HepG2 (cell line): ENCODE measurements around the gene TLCD3A. TPM values are rescaled to one million over a fixed set of nuclear protein-coding genes. Genes with fewer than 3 reads are reported as not detected.
A peak's percentile ranks its signal among the peaks of the same experiment; 100 is the strongest.

Source experiments
- HMG20B ChIP-seq: conservative IDR thresholded peaks from 2 replicates; pipeline ENCODE4 v1.6.1; 2016; ENCODE audit warnings: missing genetic modification reagents, missing compliant biosample characterization
- KDM5A ChIP-seq: fragments of 200-600 bp; sonication (generic); IDR thresholded peaks from 2 replicates; pipeline ENCODE4 v1.7.0; 2018; ENCODE audit warnings: antibody characterized with exemption, mild to moderate bottlenecking, low read length, borderline replicate concordance
- KLF13 ChIP-seq: sonication (generic); formaldehyde crosslinking; IDR thresholded peaks from 2 replicates; pipeline ENCODE4 v1.4.0; 2020; ENCODE audit warnings: mild to moderate bottlenecking, missing genetic modification reagents
- KLF16 ChIP-seq, 2 experiments: sonication (generic) in 1 of 2; formaldehyde crosslinking in 1 of 2; IDR thresholded peaks; 2 replicates each; pipeline versions ENCODE4 v1.6.1 to v1.8.0; 2016 to 2023; ENCODE audit warnings: missing genetic modification reagents in 2 of 2, missing compliant biosample characterization in 1 of 2
- NPAS2 ChIP-seq: sonication (generic); formaldehyde crosslinking; IDR thresholded peaks from 2 replicates; pipeline ENCODE4 v1.8.0; 2022; ENCODE audit warnings: mild to moderate bottlenecking, missing genetic modification reagents, borderline replicate concordance
- PAXIP1 ChIP-seq: sonication (generic); formaldehyde crosslinking; conservative IDR thresholded peaks from 2 replicates; pipeline ENCODE4 v1.4.0; 2020; ENCODE audit warnings: mild to moderate bottlenecking, missing genetic modification reagents, moderate library complexity
- SNAPC4 ChIP-seq: sonication (generic); formaldehyde crosslinking; IDR thresholded peaks from 2 replicates; pipeline ENCODE4 v1.4.0; 2020; ENCODE audit warnings: mild to moderate bottlenecking, missing genetic modification reagents
- SOX13 ChIP-seq, 3 experiments: fragments of 450-650 bp in 1 of 3; sonication (generic) in 1 of 3; formaldehyde crosslinking in 1 of 3; IDR thresholded peaks in 2 of 3; conservative IDR thresholded peaks in 1 of 3; 2 replicates each; pipeline versions ENCODE4 v1.5.0 to v1.6.1; 2016 to 2020; ENCODE audit warnings: antibody characterized with exemption in 1 of 3, mild to moderate bottlenecking in 1 of 3, missing compliant biosample characterization in 1 of 3, missing genetic modification reagents in 1 of 3, moderate library complexity in 1 of 3
- TARDBP ChIP-seq: sonication (generic); formaldehyde crosslinking; IDR thresholded peaks from 2 replicates; pipeline ENCODE4 v1.8.0; 2022; ENCODE audit warnings: mild to moderate bottlenecking, missing genetic modification reagents
- ZNF3 ChIP-seq: IDR thresholded peaks from 2 replicates; pipeline ENCODE4 v1.7.0; 2017; ENCODE audit warnings: inconsistent platforms
- ZSCAN22 ChIP-seq: sonication (generic); formaldehyde crosslinking; IDR thresholded peaks from 2 replicates; pipeline ENCODE4 v1.4.0; 2020; ENCODE audit warnings: mild to moderate bottlenecking, missing genetic modification reagents
- polyA plus RNA-seq, 8 experiments: library from polyadenylated mRNA; depleted of rRNA in 3 of 8; stranded (reverse) in 7 of 8; unstranded in 1 of 8; fragments of >200 nt; fragmentation: Illumina TruSeq in 4 of 8; extraction: Trizol in 4 of 8; gene quantifications; 2 replicates each; pipeline versions ENCODE4 v1.2.1 to v1.2.3, GENCODE V29; 2011 to 2016; ENCODE audit warnings: low read depth in 4 of 8, missing spikeins in 1 of 8, mixed read lengths in 1 of 8; ENCODE audit not compliant: insufficient read depth in 1 of 8
- total RNA-seq, 5 experiments: library from RNA; depleted of rRNA; stranded (reverse); fragments of >200 nt; fragmentation: Illumina TruSeq; extraction: Trizol; gene quantifications; 2 replicates each; pipeline ENCODE4 v1.2.3, GENCODE V29; 2016; ENCODE audit warnings: low read depth in 1 of 5
- TF ChIP-seq, protein P1 (sequence below): IDR thresholded peaks from 2 replicates; pipeline ENCODE4 v1.6.1; 2016; ENCODE audit warnings: low read depth, missing genetic modification reagents, missing compliant biosample characterization

The TLCD3A gene
- total and polyA plus RNA-seq, 2 of the 13 experiments (the other 11 are each of a cell fraction or from before 2014, with no cell fraction given) = 25.2 to 46.6 TPM

DNA sequence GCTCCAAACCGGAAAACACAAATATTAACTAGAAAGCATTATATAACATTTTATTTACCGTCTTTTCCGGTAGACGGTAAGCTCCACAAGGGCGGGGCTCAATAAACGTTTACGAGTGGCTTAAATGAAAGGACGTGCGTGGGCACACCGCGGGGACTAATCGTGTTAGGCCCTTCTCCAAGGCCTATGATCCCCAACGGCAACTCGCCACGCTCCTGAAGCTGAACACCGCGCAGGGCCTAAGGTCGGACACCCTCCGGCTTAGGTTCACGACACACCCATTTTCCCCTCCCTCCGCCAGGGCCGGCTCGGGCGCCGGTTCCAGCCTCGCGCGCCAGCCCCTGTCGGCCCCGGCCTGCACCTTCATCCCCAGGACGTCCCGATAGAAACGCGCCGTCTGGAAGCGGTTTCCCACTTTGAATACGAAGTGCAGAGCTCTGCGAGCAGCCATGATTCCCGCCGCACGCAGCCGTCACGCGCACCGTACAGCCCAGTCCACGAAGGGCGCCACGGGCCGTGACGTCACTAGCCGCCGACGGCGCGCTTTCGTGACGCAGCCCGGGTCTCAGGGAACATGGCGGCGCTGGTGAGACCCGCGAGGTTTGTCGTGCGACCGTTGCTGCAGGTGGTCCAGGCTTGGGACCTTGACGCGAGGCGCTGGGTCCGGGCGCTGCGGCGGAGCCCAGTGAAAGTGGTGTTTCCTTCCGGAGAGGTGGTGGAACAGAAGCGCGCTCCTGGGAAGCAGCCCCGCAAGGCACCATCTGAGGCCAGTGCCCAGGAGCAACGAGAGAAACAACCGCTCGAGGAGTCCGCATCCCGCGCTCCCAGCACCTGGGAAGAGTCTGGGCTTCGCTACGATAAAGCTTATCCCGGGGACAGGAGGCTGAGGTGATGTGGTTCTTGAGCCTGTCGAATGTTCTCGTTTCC is 49.7 kb downstream of the TLCD3A start, which contains the start of the genes GLOD4 and MRM3 (continued):
- TF ChIP-seq PAXIP1 (CRISPR knock-in tag) (peak; percentile 43), SOX13 (IDR thresholded peaks at IDR 0.05) (no peak; the same call in 1 of the 2 replicates), SOX13 (CRISPR knock-in tag; conservative IDR thresholded peaks at IDR 0.05 in 1 of 2, IDR thresholded peaks at IDR 0.05 in 1 of 2) (peak in 1 of 2 experiments; percentile 64; a peak in 2 of 4 replicates), TARDBP (CRISPR knock-in tag) (peak; percentile 96), KLF13 (CRISPR knock-in tag) (0 out of 2 replicates have a peak, but pooled peaks have one; percentile 69), SNAPC4 (CRISPR knock-in tag) (peak; percentile 86; the same call in 1 of the 2 replicates), NPAS2 (no peak), KDM5A (peak; percentile 100), ZNF3 (CRISPR knock-in tag) (no peak), HMG20B (CRISPR knock-in tag) (no peak), ZSCAN22 (CRISPR knock-in tag) (no peak), KLF16 (CRISPR knock-in tag; IDR thresholded peaks at IDR 0.05) (peak in 1 of 2 experiments; percentile 93; a peak in 2 of 4 replicates)
- TF ChIP-seq, protein P1, sequence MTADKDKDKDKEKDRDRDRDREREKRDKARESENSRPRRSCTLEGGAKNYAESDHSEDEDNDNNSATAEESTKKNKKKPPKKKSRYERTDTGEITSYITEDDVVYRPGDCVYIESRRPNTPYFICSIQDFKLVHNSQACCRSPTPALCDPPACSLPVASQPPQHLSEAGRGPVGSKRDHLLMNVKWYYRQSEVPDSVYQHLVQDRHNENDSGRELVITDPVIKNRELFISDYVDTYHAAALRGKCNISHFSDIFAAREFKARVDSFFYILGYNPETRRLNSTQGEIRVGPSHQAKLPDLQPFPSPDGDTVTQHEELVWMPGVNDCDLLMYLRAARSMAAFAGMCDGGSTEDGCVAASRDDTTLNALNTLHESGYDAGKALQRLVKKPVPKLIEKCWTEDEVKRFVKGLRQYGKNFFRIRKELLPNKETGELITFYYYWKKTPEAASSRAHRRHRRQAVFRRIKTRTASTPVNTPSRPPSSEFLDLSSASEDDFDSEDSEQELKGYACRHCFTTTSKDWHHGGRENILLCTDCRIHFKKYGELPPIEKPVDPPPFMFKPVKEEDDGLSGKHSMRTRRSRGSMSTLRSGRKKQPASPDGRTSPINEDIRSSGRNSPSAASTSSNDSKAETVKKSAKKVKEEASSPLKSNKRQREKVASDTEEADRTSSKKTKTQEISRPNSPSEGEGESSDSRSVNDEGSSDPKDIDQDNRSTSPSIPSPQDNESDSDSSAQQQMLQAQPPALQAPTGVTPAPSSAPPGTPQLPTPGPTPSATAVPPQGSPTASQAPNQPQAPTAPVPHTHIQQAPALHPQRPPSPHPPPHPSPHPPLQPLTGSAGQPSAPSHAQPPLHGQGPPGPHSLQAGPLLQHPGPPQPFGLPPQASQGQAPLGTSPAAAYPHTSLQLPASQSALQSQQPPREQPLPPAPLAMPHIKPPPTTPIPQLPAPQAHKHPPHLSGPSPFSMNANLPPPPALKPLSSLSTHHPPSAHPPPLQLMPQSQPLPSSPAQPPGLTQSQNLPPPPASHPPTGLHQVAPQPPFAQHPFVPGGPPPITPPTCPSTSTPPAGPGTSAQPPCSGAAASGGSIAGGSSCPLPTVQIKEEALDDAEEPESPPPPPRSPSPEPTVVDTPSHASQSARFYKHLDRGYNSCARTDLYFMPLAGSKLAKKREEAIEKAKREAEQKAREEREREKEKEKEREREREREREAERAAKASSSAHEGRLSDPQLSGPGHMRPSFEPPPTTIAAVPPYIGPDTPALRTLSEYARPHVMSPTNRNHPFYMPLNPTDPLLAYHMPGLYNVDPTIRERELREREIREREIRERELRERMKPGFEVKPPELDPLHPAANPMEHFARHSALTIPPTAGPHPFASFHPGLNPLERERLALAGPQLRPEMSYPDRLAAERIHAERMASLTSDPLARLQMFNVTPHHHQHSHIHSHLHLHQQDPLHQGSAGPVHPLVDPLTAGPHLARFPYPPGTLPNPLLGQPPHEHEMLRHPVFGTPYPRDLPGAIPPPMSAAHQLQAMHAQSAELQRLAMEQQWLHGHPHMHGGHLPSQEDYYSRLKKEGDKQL = peak; percentile 63; the same call in 1 of the 2 replicates
